Endothelial cell of umbilical vein (primary cell): ENCODE data around the gene TOP1. TPM values are rescaled to one million over a fixed set of nuclear protein-coding genes. Genes with fewer than 3 reads are reported as not detected.

Experiments
- BruUV-seq: library from RNA; stranded (reverse); fragments of 400-500 nt; replicated peaks from 2 replicates; lab custom pipeline; 2021; lab: Mats Ljungman, UMichigan
- CTCF ChIA-PET: fragments of 300-600, 350-600 bp; sonication (Branson Sonifier 250); formaldehyde crosslinking; loops from one replicate; lab custom pipeline; 2021; ENCODE audit warnings: antibody characterized with exemption, inconsistent platforms; lab: Charles Lee
- POLR2A ChIA-PET: fragments of 300-600, 350-600 bp; sonication (Branson Sonifier 250); formaldehyde crosslinking; loops from one replicate; lab custom pipeline; 2021; ENCODE audit warnings: antibody characterized with exemption, inconsistent platforms; lab: Charles Lee
- DNase-seq: peaks from one replicate; pipeline ENCODE4 v3.0.0-alpha.2; 2011; ENCODE audit warnings: low read depth, low spot score
- FAIRE-seq: peaks from 2 replicates; lab custom pipeline; 2011; peaks lifted over from hg19 to GRCh38; lab: Jason Lieb, UNC
- H2AFZ ChIP-seq: 2 replicates; pipeline ENCODE4 v1.6.0; 2012; ENCODE audit warnings: low read depth, low read length, control low read depth, inconsistent platforms
- H3K27ac ChIP-seq: 2 replicates; pipeline ENCODE4 v1.5.1; 2011; ENCODE audit warnings: low read depth, mild to moderate bottlenecking, control low read depth, low read length, moderate library complexity; ENCODE audit not compliant: insufficient read depth
- H3K27me3 ChIP-seq, 2 experiments: 2 replicates each; pipeline versions ENCODE4 v1.6.0 to v1.6.1; 2011; ENCODE audit warnings: low read length in 2 of 2, mixed read lengths in 1 of 2; ENCODE audit not compliant: control insufficient read depth in 2 of 2, insufficient read depth in 2 of 2
- H3K36me3 ChIP-seq, 2 experiments: 2 replicates in 1 of 2; 3 replicates in 1 of 2; pipeline ENCODE4 v1.5.1; 2011; ENCODE audit warnings: low read length in 2 of 2, mild to moderate bottlenecking in 1 of 2, moderate library complexity in 1 of 2; ENCODE audit not compliant: control insufficient read depth in 2 of 2, insufficient read depth in 2 of 2; ENCODE audit errors: extremely low read depth in 1 of 2
- H3K4me1 ChIP-seq: 3 replicates; pipeline ENCODE4 v1.5.1; 2011; ENCODE audit warnings: mild to moderate bottlenecking, low read length; ENCODE audit not compliant: control insufficient read depth, insufficient read depth; ENCODE audit errors: extremely low read depth
- H3K4me2 ChIP-seq: 2 replicates; pipeline ENCODE4 v1.6.1; 2011; ENCODE audit warnings: low read length, control low read depth, mixed read lengths; ENCODE audit not compliant: insufficient read depth
- H3K4me3 ChIP-seq, 3 experiments: fragments of 200-600 bp in 1 of 3; sonication (generic), shearing (Covaris generic) in 1 of 3; replicated peaks in 1 of 3; 2 replicates each; pipeline ENCODE4 v1.5.1; 2011 to 2016; ENCODE audit warnings: control low read depth in 3 of 3, low read length in 3 of 3, mild to moderate bottlenecking in 2 of 3, inconsistent platforms in 1 of 3, low read depth in 1 of 3, moderate library complexity in 1 of 3; ENCODE audit not compliant: insufficient read depth in 1 of 3
- H3K79me2 ChIP-seq: 2 replicates; pipeline ENCODE4 v1.6.0; 2012; ENCODE audit warnings: low read length, inconsistent platforms; ENCODE audit not compliant: control insufficient read depth, insufficient read depth
- H3K9ac ChIP-seq: replicated peaks from 2 replicates; pipeline ENCODE3; 2011; ENCODE audit warnings: low read length, control low read depth; ENCODE audit not compliant: insufficient read depth; ENCODE audit errors: extremely low read depth
- H3K9me1 ChIP-seq: replicated peaks from 3 replicates; pipeline ENCODE4 v1.6.0; 2011; ENCODE audit warnings: mild to moderate bottlenecking, low read length; ENCODE audit not compliant: control insufficient read depth, insufficient read depth; ENCODE audit errors: extremely low read depth
- H3K9me3 ChIP-seq: replicated peaks from 2 replicates; pipeline ENCODE4 v1.5.1; 2012; ENCODE audit warnings: low read length, inconsistent platforms; ENCODE audit not compliant: control insufficient read depth, insufficient read depth
- H4K20me1 ChIP-seq: replicated peaks from 2 replicates; pipeline ENCODE3; 2011; ENCODE audit warnings: mild to moderate bottlenecking, low read length; ENCODE audit not compliant: control insufficient read depth, insufficient read depth; ENCODE audit errors: extremely low read depth
- CTCF ChIP-seq, 2 donors: IDR thresholded peaks; 1 replicate in 1 of 2; 2 replicates in 1 of 2; pipeline ENCODE4 v1.5.1; 2011; ENCODE audit warnings: low read length in 2 of 2, mild to moderate bottlenecking in 2 of 2, moderate library complexity in 2 of 2, control low read depth in 1 of 2, inconsistent platforms in 1 of 2, low read depth in 1 of 2; ENCODE audit not compliant: insufficient read depth in 1 of 2; ENCODE audit errors: extremely low read depth in 1 of 2
- EZH2 ChIP-seq: IDR thresholded peaks from 2 replicates; pipeline ENCODE4 v1.6.1; 2012; ENCODE audit warnings: borderline replicate concordance, low read depth, mild to moderate bottlenecking, moderate library complexity, low read length, inconsistent platforms; ENCODE audit not compliant: severe bottlenecking
- FOS ChIP-seq: IDR thresholded peaks from 2 replicates; pipeline ENCODE4 v1.6.1; 2011; ENCODE audit warnings: mild to moderate bottlenecking, low read length, moderate library complexity, borderline replicate concordance; ENCODE audit not compliant: insufficient read depth
- GATA2 ChIP-seq: IDR thresholded peaks from 2 replicates; pipeline ENCODE4 v1.7.0; 2011; ENCODE audit warnings: low read depth, mild to moderate bottlenecking, moderate library complexity, mixed read lengths, low read length; ENCODE audit not compliant: insufficient read length, insufficient read depth
- JUN ChIP-seq: IDR thresholded peaks from 2 replicates; pipeline ENCODE4 v1.6.1; 2011; ENCODE audit warnings: borderline replicate concordance, low read depth; ENCODE audit not compliant: insufficient read length, insufficient read depth
- MAX ChIP-seq: IDR thresholded peaks from 2 replicates; pipeline ENCODE4 v1.6.1; 2011; ENCODE audit not compliant: insufficient read depth, insufficient read length
- MYC ChIP-seq: IDR thresholded peaks from one replicate; pipeline ENCODE4 v1.6.1; 2011; ENCODE audit warnings: mild to moderate bottlenecking, low read depth, low read length
- POLR2A ChIP-seq: IDR thresholded peaks from 2 replicates; pipeline ENCODE4 v1.6.1; 2012; ENCODE audit warnings: low read depth, mild to moderate bottlenecking, control low read depth, low read length
- POLR2AphosphoS5 ChIP-seq: IDR thresholded peaks from 2 replicates; pipeline ENCODE4 v1.6.1; 2012; ENCODE audit warnings: low read depth, mild to moderate bottlenecking, control low read depth, low read length, moderate library complexity; ENCODE audit not compliant: insufficient read depth
- dilution Hi-C: fragments of 300-500 bp; cut with MboI; formaldehyde crosslinking; loops from one replicate; pipeline ENCODE4 v1.15.0; 2019; ENCODE audit warnings: low sequenced_read_pairs; ENCODE audit not compliant: extremely low pct_ligation_motif_present
- intact Hi-C: fragments of 100-400 bp; cut with micrococcal nuclease; formaldehyde crosslinking; loops from one replicate; pipeline ENCODE4 v1.10.0; 2022
- polyA plus RNA-seq, 4 experiments: library from polyadenylated mRNA; depleted of rRNA in 3 of 4; stranded (reverse) in 3 of 4; unstranded in 1 of 4; fragments of >200 nt; gene quantifications; 2 replicates each; pipeline versions ENCODE4 v1.2.1 to v1.2.3, GENCODE V29; 2011 to 2012; ENCODE audit warnings: missing spikeins in 1 of 4
- total RNA-seq: library from RNA; stranded (reverse); gene quantifications from 2 replicates; pipeline ENCODE4 v1.2.3, GENCODE V29; 2021

The TOP1 gene
- total and polyA plus RNA-seq, 2 donors (not counting 3 experiments of a cell fraction or from before 2014, with no cell fraction given) = 7.0 to 77.4 TPM

GRCh38 chr20:41159547-41159946 is 130.9 kb downstream of the TOP1 start:
- H2AFZ ChIP-seq = no peak overlapping the region
- H3K9me3 ChIP-seq = no peaks in the 10 kb centered on the region
- no peak overlapping the region for H3K4me2 ChIP-seq
- peaks cover 3% of the 10 kb centered on the region for H4K20me1 ChIP-seq
- TF ChIP-seq MYC = no peak
- TF ChIP-seq FOS = no peak
- no peak for TF ChIP-seq CTCF (IDR thresholded peaks at IDR 0.05; ENCODE audit: extremely low read depth in 1 of 2, insufficient read depth in 1 of 2, low read depth in 1 of 2, low read length in 2 of 2)
- TF ChIP-seq POLR2A = no peak
- no peak for TF ChIP-seq POLR2AphosphoS5
- no peak for TF ChIP-seq EZH2
- TF ChIP-seq JUN = no peak
- TF ChIP-seq GATA2 = no peak
- TF ChIP-seq MAX = no peak
- dilution Hi-C loops = no loop called here
- FAIRE-seq (no peak), DNase-seq (no peak)
- peaks cover 12 to 35% of the 10 kb centered on the region in 2 experiments for H3K36me3 ChIP-seq
- no peak overlapping the region for H3K9ac ChIP-seq
- no TSS peak for BruUV-seq
- intact Hi-C loops = no loop called here
- CTCF ChIA-PET = interaction anchor here (0.8 to 1.5 kb wide), 8 partner anchors 8 to 251 kb away, joined by 3 to 8 read pairs (median 3); partner anchors contain the start of gene LPIN3
- H3K27ac ChIP-seq = no peak overlapping the region
- H3K79me2 ChIP-seq = peaks cover 51% of the 10 kb centered on the region
- H3K27me3 ChIP-seq = no peaks in the 10 kb centered on the region
- no peaks in the 10 kb centered on the region for H3K9me1 ChIP-seq
- POLR2A ChIA-PET = no interaction called here
- H3K4me3 ChIP-seq = no peak overlapping the region
- H3K4me1 ChIP-seq = no peaks in the 10 kb centered on the region
